ENCODE data around the gene CLIC3. TPM values are rescaled to one million over a fixed set of nuclear protein-coding genes. Genes with fewer than 3 reads are reported as not detected.
A peak's percentile ranks its signal among the peaks of the same experiment; 100 is the strongest.

CLIC3 gene
- total RNA-seq, 4 donors from 2014 or later, result 1.2 to 120 (median 38.0) TPM

- no peak for DNase-seq (ENCODE audit: low spot score in 2 of 2)
- Histone ChIP-seq H3K9me3 (no peaks in the 10 kb centered on the region), H3K27me3 (no peaks in the 10 kb centered on the region), H3K4me1 (peaks cover 0 to 63% (median 48%) of the 10 kb centered on the region in 4 donors), H3K27ac (peak overlapping the region; percentile 43 to 97 (median 87)), H3K4me3 (peak overlapping the region in 1 of 4 donors; percentile 18), H3K36me3 (peaks cover 0 to 40% (median 0%) of the 10 kb centered on the region in 3 donors)
- 46 to 60% methylated on average over 11 to 15 of the region's 15 CpGs for WGBS, 2 donors
- TF ChIP-seq EP300 (IDR thresholded peaks at IDR 0.05), result no peak
- TF ChIP-seq POLR2A (IDR thresholded peaks at IDR 0.05), result no peak
- TF ChIP-seq CTCF (IDR thresholded peaks at IDR 0.05), result no peak
Observed at GRCh38 chr9:137023583-137023991, 27.2 kb upstream of the CLIC3 start.

- peaks cover 0 to 60% (median 46%) of the 10 kb centered on the region in 4 donors for H3K4me1 ChIP-seq
- H3K9me3 ChIP-seq, result no peaks in the 10 kb centered on the region
- 34 to 59% methylated on average over 4 to 6 of the region's 7 CpGs for WGBS, 2 donors
- peak overlapping the region in 1 of 4 donors; percentile 18 for H3K4me3 ChIP-seq
- peak in 1 of 2 donors; percentile 69 for TF ChIP-seq EP300 (IDR thresholded peaks at IDR 0.05)
- no peak for TF ChIP-seq POLR2A (IDR thresholded peaks at IDR 0.05)
- DNase-seq (ENCODE audit: low spot score in 2 of 2), result no peak
- peaks cover 0 to 44% (median 0%) of the 10 kb centered on the region in 3 donors for H3K36me3 ChIP-seq
- no peaks in the 10 kb centered on the region for H3K27me3 ChIP-seq
- H3K27ac ChIP-seq, result peak overlapping the region; percentile 43 to 97 (median 87)
Observed at GRCh38 chr9:137023157-137023556, 26.8 kb upstream of the CLIC3 start.

GRCh38 chr9:137022662-137023008 lies 26.3 kb upstream of the CLIC3 start:
- H3K27me3 ChIP-seq, result no peaks in the 10 kb centered on the region
- 52 to 69% methylated on average over 6 to 23 of the region's 23 CpGs for WGBS, 2 donors
- no peaks in the 10 kb centered on the region for H3K9me3 ChIP-seq
- DNase-seq (ENCODE audit: low spot score in 2 of 2), result no peak
- TF ChIP-seq EP300 (IDR thresholded peaks at IDR 0.05), result no peak
- no peak for TF ChIP-seq POLR2A (IDR thresholded peaks at IDR 0.05)
- no peak for TF ChIP-seq CTCF (IDR thresholded peaks at IDR 0.05)
- H3K4me1 ChIP-seq, result peaks cover 0 to 60% (median 46%) of the 10 kb centered on the region in 4 donors
- H3K27ac ChIP-seq, result peak overlapping the region; percentile 43 to 97 (median 87)
- peaks cover 0 to 49% (median 2%) of the 10 kb centered on the region in 3 donors for H3K36me3 ChIP-seq
- H3K4me3 ChIP-seq, result peak overlapping the region in 1 of 4 donors; percentile 2

GRCh38 chr9:137021979-137022661 lies 25.8 kb upstream of the CLIC3 start:
- Histone ChIP-seq H3K9me3 (no peaks in the 10 kb centered on the region), H3K36me3 (peaks cover 0 to 54% (median 4%) of the 10 kb centered on the region in 3 donors), H3K27me3 (no peaks in the 10 kb centered on the region), H3K4me3 (peak overlapping the region in 1 of 4 donors; percentile 2), H3K27ac (peak overlapping the region; percentile 43 to 97 (median 87)), H3K4me1 (peaks cover 0 to 55% (median 41%) of the 10 kb centered on the region in 4 donors)
- DNase-seq (ENCODE audit: low spot score in 2 of 2), result no peak
- TF ChIP-seq EP300 (IDR thresholded peaks at IDR 0.05) (no peak), CTCF (IDR thresholded peaks at IDR 0.05) (no peak), POLR2A (IDR thresholded peaks at IDR 0.05) (no peak)
- 44 to 51% methylated on average over 23 to 24 of the region's 30 CpGs for WGBS, 2 donors

GRCh38 chr9:137021568-137021978 lies 25.2 kb upstream of the CLIC3 start:
- 78% methylated on average over 6 of the region's 6 CpGs; no CpG with 5 or more reads in 1 of the 2 donors for WGBS, 2 donors
- Histone ChIP-seq H3K4me3 (no peak overlapping the region), H3K27me3 (no peaks in the 10 kb centered on the region), H3K4me1 (peaks cover 0 to 49% (median 36%) of the 10 kb centered on the region in 4 donors), H3K27ac (peak overlapping the region in 2 of 4 donors; percentile 11 to 56), H3K36me3 (peaks cover 0 to 60% (median 4%) of the 10 kb centered on the region in 3 donors), H3K9me3 (no peaks in the 10 kb centered on the region)
- no peak for TF ChIP-seq EP300 (IDR thresholded peaks at IDR 0.05)
- TF ChIP-seq POLR2A (IDR thresholded peaks at IDR 0.05), result no peak
- no peak for TF ChIP-seq CTCF (IDR thresholded peaks at IDR 0.05)
- no peak for DNase-seq (ENCODE audit: low spot score in 2 of 2)
